ENCODE measurements around the gene GALNT3.

DNA sequence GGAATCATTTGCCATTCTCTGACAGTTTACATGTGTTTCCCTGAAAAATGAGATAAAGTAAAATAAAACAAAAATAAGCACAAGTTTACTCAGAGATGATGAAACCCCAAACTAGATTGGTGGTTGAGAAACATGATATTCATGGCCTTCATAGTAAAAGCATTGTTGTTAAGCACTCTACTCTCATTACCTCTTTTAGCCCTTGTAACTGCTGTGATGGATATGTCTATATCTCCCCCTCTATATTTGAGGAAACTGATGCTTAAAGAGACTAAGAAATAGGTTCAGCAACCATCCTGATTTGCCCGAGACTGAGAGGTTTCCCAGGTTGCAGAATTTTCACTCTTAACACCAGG, 33.9 kb upstream of the GALNT3 start:
- TF ChIP-seq NFRKB (IDR thresholded peaks at IDR 0.05): no peak
- no peak for TF ChIP-seq BHLHE40 (IDR thresholded peaks at IDR 0.05; ENCODE audit: borderline replicate concordance)
- TF ChIP-seq L3MBTL2 (conservative IDR thresholded peaks at IDR 0.05): no peak
- no peak for TF ChIP-seq SUZ12 (IDR thresholded peaks at IDR 0.05)
- no peak for TF ChIP-seq FOXM1 (IDR thresholded peaks at IDR 0.05; ENCODE audit: borderline replicate concordance)
- TF ChIP-seq SP1 (IDR thresholded peaks at IDR 0.05): no peak
- TF ChIP-seq FOXA1 (IDR thresholded peaks at IDR 0.05): no peak
- no peak for TF ChIP-seq LEF1 (IDR thresholded peaks at IDR 0.05; ENCODE audit: borderline replicate concordance)
- TF ChIP-seq HDGF (IDR thresholded peaks at IDR 0.05; ENCODE audit: borderline replicate concordance): no peak
- no peak for TF ChIP-seq FOXK2 (IDR thresholded peaks at IDR 0.05)
- no peak for TF ChIP-seq TARDBP (IDR thresholded peaks at IDR 0.05)
